ENCODE data around the gene UBE2Z.

DNA sequence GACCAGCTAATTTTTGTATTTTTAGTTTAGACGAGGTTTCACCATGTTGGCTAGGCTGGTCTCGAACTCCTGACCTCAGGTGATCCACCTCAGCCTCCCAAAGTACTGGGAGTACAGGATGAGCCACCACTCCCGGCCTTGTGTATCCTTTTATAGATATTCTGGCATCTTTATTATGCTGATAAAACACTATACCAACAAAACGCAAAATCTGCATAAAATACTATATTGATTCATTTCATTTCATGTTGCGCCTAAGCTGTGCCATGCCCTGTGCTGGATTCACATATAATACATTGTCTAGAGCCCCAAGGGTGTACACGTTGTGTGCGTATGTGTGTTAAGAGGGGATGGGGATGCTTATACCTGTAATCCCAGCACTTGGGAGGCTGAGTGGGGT lies 3.8 kb upstream of the UBE2Z start:
- TF ChIP-seq CTCF (conservative IDR thresholded peaks at IDR 0.05; ENCODE audit: low read length) (no peak), EZH2phosphoT487 (IDR thresholded peaks at IDR 0.05; ENCODE audit: borderline replicate concordance, low read depth, low read length) (no peak)
